Measurements from ENCODE around the gene PDIA3.

DNA sequence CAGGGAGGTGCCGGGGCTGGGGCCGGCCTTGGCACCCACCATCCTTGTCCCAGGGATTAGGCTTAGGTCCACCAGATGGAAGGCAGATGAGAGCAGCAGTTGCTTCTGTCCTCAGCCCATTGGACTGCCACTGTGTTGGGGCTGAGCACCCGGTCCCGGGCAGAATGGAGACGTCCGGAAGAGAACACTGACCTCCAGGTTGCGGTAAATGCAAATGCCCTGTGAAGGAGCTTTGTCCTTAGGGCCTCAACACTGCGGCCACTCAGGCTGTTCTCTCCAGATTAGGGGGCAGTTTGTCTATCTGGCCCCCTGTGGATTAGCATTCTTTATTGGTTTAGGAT is 53.7 kb downstream of the PDIA3 start, which contains the start of gene SERINC4:
- TF ChIP-seq, protein P1, sequence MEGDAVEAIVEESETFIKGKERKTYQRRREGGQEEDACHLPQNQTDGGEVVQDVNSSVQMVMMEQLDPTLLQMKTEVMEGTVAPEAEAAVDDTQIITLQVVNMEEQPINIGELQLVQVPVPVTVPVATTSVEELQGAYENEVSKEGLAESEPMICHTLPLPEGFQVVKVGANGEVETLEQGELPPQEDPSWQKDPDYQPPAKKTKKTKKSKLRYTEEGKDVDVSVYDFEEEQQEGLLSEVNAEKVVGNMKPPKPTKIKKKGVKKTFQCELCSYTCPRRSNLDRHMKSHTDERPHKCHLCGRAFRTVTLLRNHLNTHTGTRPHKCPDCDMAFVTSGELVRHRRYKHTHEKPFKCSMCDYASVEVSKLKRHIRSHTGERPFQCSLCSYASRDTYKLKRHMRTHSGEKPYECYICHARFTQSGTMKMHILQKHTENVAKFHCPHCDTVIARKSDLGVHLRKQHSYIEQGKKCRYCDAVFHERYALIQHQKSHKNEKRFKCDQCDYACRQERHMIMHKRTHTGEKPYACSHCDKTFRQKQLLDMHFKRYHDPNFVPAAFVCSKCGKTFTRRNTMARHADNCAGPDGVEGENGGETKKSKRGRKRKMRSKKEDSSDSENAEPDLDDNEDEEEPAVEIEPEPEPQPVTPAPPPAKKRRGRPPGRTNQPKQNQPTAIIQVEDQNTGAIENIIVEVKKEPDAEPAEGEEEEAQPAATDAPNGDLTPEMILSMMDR (IDR thresholded peaks at IDR 0.05): no peak
- TF ChIP-seq POLR2AphosphoS5 (IDR thresholded peaks at IDR 0.05): no peak

Measured in sigmoid colon (tissue), 4 donors.